ENCODE data around the gene PGD.
"Not testable (repeated sequence)": the region's sequence is repeated elsewhere in the genome, so short reads cannot be mapped to it uniquely, and the experiment has no call there.

PGD gene

DNA sequence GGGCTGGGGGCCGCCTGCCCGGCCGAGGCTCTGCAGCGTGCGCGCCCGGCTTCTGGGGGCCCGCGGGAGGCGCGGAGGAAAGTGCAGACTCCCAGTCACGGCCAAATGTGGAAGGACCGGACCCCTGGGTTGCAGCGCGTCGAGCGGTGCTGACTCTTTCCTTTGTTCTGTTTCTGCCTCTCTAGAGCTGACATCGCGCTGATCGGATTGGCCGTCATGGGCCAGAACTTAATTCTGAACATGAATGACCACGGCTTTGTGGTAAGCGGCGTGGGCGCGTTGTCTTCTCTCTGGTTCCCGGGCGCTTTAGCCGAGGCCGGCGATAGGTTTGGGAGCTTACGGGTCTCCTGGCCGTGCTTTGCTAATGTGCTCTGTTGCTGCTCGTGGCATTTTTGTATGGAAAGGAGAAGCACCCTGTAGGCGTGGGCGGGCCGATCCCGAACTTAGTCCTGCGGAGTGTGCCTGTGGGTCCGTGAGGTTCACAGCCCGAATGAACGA, 629 bp downstream of the PGD start:
- DNase-seq, result peak; percentile 48

DNA sequence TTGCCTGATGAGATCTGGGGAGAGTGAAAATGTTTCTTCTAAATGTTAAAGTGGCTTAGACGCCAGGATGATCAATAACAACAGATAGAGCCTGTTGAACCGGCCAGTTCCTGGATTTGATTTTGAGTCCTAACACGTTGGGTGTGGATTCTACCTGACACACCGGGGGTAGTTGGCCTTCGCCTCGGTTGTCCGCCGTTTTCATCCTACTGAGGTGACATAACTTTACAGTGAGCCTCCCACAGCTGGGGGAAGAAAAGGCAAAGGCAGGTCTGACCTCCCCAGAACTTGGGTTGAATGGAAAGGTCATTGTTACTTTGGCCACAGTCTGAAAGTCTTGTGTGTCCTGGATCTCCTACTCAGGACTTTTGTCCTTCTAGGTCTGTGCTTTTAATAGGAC, 1.1 kb downstream of the PGD start:
- DNase-seq, result no peak

DNA sequence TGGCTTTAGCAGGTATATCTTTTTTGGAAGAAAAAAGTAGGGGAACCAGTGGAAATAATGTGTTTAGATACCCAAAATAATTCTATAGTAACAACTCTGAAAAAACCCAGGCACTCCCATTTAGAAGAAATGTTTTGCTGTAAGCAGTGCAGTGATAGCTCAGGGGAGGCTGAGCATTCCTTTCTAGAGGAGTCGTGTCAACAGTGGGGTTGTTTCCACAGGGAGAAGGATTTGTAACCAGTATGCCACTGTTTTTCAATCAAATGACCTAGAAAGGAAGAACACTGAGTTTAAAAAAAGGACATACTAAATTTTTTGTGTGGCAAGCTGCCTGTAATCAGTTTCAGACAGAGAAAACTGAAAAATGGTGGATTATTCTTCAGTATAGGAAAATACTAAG, 2.4 kb downstream of the PGD start:
- no peak for DNase-seq

DNA sequence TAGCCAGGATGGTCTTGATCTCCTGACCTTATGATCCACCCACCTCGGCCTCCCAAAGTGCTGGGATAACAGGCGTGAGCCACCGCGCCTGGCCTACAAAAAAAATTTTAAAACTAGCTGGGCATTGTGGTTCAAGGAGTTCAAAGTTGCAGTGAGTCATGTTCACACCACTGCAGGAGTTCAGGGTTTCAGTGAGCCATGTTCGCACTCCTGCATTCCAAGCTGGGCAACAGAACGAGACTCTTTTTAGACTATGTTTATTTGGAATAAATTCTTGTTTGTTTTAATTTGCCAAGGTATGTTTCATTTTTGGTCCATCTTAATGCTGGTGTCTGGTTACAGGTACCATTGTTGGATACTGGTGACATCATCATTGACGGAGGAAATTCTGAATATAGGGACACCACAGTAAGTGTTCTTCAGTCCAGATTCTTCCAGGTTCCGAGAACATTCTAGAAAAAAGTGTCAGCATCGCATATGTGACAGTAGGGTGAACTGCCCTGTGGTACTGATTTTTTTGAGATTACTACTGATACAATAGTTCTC, 3.9 kb downstream of the PGD start:
- no peak for DNase-seq

DNA sequence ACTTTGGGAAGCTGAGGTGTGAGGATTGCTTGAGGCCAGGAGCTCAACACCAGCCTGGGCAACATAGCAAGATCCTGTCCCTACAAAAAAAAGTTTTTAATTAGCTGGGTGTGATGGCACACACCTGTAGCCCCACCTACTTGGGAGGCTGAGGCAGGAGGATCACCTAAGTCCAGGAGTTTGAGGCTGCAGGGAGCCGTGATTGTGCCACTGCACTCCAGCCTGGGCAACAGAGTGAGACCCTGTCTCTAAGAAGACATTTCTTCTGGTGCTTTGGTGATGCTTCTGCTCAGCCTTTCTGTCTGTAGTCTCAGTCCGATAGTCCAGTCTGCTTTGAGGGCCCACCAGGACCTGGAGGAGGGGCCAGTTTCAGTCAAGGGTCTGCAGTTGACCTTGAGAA, 8.3 kb downstream of the PGD start:
- no peak for DNase-seq

DNA sequence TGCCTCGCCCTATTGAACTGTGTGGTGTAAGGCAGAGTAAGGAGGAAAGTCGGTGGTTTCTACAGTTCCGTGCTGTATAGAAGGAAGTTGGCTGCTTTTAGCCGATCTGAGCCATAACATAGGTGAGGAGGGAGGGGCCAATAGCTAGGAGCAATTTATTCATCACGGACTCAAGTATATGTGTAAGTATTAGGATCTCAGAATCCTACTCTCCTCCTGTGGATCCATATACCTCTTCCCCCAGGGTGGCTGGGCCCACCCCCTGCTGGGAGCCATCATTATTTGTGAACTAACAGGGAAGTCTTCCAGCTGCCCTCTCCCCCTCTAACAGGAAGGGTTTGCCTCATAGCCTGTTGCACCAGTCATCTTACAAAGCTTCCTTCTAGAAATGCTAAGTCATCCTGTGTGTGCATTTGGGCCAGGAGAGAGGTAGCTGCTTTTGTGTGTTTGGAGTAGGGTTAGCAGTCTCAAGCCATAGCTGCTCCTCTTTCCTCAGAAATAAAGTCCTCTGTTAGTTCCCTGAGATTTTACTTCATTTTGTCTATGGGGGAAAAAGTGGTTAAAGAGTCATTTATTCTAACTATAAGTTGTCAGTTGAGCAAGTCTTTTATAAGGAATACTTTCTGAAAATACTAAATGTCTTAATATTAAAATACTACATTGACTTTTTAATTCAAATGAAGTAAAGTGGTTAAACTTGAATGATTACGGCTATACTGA, 16.5 kb downstream of the PGD start:
- peak; percentile 92 for DNase-seq

DNA sequence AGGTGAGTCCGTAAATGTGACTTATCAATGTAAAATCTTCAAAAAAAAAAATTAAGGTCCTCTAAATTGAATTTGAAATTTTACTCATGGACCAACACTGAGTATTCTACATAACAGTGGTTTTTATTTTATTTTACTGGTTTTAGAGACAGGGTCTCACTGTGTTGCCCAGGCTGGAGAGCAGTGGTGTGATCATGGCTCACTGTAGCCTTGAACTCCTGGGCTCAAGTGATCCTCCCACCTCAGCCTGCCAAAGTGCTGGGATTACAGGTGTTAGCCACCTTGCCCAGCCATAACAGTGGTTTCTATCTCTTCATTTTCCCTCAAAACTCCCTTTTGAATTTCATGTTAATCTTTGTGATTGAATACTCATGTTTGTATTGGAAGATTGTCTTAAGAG, 17.1 kb downstream of the PGD start:
- not testable (repeated sequence) for DNase-seq

DNA sequence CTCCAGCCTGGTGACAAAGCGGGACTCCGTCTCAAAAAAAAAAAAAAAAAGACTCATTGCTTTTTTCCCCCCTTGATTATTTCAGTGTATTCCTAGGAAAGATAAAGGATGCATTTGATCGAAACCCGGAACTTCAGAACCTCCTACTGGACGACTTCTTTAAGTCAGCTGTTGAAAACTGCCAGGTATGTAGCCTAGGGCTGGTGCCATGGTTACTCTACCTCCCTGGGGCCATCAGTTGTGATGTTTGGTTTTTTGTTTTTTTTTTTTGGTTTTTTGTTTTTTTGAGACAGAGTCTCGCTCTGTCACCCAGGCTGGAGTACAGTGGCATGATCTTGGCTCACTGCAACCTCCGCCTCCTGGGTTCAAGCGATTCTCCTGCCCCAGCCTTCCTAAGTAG, 19.9 kb downstream of the PGD start:
- not testable (repeated sequence) for DNase-seq

DNA sequence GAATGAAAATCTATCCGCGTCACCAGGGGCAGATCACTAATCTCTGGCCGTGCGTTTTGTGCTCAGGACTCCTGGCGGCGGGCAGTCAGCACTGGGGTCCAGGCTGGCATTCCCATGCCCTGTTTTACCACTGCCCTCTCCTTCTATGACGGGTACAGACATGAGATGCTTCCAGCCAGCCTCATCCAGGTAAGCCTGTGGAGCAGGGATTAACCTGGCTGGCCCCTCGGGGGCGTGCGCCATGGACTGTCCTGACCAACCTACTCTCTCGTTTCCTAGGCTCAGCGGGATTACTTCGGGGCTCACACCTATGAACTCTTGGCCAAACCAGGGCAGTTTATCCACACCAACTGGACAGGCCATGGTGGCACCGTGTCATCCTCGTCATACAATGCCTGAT, 20.5 kb downstream of the PGD start:
- no peak for DNase-seq

DNA sequence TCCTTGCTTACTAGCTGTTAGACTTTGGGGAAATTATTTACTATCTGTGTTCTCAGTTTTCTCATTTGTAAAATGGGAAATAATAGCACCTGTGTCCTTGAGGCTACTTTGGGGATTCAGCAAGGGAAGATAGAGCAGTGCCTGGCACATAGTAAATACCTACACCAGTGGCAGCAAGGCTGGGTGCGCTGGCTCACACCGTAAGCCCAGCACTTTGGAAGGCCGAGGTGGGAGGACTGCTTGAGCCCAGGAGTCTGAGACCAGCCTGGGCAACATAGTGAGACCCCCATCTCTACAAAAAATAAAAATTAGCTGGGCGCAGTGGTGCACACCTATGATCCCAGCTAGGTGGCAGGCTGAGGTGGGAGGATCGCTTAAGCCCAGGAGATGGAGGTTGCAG, 22.8 kb downstream of the PGD start:
- DNase-seq, result no peak

DNA sequence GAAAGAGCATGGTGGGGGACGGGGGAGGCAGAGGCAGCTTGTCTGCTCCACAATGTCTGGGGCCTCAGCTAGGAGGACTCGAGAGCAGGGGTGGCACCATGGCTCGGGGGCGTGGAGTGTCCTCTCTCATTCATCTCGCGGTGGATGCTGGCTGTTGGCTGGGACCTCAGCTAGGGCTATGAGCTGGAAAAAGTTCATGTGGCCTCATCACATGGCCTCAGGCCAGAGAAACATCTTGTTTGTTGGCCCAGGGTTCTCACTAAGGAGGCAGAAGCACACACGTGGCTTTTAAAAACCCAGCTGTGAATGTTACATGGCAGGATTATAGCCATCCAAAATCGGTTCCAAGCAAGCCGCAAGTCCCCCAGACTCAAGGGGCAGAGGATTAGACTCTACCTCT, 25.2 kb downstream of the PGD start:
- no peak for DNase-seq

DNA sequence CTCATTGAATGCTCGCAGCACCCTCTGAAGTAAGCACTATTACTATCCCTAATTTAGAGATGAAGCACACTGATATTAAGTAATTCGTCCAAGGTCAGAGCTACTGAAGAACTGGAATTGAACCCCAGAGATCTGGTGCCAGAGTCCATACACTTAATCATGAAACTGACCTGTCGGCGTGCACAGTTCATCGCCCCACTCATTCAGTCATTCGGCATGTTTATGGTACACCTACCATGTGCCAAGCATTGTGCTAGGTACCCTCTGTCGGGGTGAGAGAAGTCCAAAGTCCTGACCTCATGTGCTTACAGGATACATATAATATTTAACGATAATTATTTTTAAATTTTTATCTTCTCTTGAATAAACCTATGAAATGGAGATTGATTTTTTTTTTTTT, 25.8 kb downstream of the PGD start:
- no peak for DNase-seq

DNA sequence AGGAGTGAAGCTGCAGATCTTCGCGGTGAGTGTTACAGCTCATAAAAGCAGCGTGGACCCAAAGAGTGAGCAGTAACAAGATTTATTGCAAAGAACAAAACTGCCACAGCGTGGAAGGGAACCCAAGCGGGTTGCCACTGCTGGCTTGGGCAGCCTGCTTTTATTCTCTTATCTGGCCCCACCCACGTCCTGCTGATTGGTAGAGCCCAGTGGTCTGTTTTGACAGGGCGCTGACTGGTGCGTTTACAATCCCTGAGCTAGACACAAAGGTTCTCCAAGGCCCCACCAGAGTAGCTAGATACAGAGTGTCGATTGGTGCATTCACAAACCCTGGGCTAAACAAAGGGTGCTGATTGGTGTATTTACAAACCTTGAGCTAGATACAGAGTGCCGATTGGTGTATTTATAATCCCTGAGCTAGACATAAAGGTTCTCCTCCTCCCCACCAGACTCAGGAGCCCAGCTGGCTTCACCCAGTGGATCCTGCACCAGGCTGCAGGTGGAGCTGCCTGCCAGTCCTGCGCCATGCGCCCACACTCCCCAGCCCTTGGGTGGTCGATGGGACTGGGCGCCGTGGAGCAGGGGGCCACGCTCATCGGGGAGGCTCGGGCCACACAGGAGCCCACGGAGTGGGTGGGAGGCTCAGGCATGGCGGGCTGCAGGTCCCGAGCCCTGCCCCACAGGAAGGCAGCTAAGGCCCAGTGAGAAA, 27.1 kb downstream of the PGD start:
- DNase-seq, result not testable (repeated sequence)

DNA sequence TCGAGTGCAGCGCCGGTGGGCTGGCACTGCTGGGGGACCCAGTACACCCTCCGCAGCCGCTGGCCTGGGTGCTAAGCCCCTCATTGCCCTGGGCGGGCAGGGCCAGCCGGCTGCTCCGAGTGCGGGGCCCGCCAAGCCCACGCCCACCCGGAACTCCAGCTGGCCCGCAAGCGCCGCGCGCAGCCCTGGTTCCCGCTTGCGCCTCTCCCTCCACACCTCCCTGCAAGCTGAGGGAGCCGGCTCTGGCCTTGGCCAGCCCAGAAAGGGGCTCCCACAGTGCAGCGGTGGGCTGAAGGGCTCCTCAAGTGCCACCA, 27.6 kb downstream of the PGD start:
- DNase-seq, result not testable (repeated sequence)

DNA sequence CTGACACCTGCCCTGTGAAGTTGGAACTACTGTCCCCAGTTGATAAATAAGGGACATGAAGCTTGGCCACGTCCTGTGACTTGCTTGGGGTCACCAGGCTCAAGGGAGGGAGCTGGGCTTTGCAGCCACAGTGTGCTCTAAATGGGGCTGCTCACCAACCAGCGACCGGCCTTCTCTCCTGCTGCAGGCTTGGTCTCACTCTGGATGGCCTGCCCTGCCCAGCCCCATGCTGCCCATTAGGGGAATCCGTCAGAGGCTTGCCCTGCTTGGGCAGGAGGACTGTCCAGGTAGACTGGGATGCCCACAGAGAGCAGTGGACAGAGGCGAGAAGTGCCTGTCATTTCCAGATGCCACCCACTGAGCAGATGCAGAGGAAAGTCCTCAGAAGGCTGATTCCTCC, 30.1 kb downstream of the PGD start:
- DNase-seq, result no peak

DNA sequence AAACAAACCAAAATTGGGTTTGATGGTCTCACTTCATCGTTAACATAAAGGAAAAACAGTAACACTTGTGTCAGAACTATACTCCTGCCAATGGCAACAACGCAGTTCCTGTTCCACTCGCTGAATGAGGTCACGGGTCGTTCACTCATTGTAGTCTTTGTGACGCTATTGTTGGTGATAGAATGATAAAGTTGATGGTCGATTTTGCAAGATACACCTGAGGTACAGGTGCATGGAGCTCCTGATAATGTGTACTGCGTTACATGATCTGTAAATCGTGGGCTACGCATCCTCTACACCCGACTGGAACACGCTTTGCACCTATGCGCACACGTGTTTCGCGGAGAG, 31.0 kb downstream of the PGD start:
- DNase-seq, result peak; percentile 42

DNA sequence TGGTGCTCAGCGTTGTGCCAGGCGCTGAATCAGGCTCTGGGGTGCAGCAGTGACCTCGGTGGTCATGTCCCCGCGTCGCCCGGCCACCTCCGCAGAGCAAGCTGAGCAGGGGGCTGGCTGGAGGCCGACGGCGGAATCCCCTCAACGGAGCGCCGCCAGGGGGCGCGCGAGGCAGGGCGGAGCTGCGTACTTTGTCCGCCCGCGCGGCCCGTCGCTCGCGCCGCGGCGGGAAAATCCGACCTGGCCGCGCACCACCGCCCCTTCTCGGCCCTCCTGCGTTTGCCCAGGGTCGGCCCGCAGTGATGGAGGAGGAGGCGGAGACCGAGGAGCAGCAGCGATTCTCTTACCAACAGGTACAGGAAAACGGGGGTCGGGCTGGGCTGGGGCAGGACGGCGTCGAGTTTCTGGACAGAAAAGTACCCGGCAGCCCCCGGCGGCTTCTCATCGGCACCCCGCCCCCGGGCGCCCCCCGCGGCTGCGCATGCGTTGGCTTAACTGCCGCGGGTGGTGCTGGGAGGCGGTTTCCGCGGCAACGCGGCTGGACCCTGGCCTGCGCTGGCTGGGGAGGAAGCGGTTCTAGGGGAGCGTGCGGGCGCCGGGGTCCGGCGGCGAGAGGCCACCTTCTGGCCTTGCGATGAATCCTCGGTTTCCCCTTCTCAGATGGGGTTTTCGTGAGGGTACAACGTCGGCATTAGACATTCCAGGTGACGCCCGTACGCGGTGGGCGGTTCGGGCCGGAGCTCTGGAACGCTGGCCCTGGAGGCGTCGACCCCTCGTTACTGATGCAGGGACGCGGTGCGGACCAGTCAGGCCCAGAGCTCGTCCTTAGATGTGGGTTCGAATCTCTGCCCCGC, 31.6 kb downstream of the PGD start, which contains the start of gene CENPS:
Gene CENPS, plus strand, starts transcription at position 218 of the 854 bp plus-strand sequence. Its CDS starts 85 bp downstream, at position 303.
- DNase-seq, result peak; percentile 93

DNA sequence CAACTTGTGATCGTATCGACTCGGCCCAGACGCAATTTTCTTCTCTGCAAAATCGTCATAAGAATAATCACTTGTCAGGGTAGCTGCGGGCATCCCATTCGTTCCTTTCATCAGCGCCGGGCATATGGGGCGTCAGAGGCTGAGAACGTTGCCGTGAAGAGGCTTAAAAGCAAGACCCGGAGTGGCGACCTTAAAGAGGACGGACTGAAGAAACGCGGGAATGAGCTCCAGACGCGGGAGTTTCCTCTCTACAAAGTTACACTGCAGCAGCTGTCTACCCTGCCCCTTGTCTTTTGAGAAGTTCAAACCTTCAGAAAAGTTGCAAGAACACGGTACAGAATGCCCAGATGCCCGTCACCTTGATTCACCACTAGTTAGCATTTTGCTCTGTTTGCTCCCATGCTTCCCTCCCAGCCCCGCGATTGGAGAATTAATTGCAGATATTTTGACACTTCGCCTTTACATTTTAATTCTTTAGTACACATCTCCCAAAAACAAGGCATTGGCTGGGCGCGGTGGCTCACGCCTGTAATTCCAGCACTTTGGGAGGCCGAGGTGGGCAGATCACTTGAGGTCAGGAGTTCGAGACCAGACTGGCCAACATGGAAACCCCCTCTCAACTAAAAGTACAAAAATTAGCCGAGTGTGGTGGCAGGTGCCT, 32.3 kb downstream of the PGD start:
- peak; percentile 63 for DNase-seq

DNA sequence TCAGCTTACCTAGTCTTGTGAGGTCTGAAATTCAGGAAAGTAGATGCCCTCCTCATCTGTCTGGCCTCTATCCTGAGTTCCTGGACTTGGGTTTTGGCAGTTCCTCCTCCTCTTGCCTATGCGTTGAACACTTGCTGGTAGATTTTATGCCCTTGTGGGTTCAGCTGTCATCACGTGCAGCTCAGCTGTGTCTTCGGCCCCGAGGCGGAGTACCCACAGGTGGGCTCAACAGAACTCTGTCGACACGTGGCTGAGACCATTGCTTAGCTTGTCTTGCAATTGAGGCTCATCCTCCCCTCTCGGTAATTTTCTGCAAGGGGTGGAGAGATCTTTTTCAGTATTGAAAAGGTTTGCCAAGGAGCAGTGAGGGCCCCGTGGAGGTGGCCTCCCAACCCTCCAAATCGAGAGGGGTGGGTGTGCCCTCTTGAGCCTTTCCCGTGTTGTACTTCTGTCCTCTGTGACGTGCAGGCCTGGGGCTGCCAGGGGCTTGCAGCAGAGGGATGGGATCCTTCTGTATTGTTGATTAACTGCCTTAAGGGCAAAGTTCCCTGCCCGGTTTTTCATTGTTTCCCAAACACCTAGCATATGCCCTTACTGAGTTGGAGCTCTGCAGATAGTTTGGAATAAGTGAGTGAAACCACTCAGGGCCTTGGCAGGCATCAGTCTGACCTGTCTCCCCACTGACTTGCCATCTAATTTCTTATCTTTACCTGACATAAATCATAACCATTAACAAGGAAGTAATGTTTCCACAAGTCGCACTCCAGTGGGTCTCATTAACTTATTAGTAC, 34.2 kb downstream of the PGD start:
- DNase-seq, result no peak

DNA sequence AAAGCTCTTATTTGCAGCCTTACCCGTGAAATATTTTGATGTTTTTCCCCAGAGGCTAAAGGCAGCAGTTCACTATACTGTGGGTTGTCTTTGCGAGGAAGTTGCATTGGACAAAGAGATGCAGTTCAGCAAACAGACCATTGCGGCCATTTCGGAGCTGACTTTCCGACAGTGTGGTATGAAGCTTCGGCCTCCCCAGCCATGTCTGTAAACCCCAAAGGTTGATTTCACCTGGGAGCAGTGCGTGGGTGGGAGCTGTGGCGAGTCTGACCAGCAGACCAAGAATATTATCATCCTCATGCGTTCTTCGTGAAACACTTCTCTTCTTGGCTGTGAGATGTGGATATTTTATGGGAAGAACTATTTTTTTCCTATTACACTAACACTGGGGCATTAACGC, 34.9 kb downstream of the PGD start:
- no peak for DNase-seq

DNA sequence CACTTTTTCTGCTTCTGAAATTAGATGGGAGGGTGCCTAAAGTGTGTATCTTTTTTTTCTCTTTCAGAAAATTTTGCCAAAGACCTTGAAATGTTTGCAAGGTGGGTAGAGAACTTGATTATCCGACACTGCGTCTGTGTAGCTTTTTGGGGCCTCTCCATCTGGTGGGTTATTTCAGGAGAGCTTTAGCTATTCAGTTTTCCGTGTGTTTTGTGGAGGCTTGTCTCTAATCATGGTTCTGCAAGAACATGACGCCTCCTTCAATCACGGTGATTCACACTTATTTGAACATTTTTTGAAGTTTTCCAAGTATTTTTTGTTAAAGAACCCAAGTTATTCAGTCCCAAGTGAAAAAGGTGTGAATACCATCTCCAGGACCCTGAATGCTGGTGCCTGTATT, 35.7 kb downstream of the PGD start:
- no peak for DNase-seq

DNA sequence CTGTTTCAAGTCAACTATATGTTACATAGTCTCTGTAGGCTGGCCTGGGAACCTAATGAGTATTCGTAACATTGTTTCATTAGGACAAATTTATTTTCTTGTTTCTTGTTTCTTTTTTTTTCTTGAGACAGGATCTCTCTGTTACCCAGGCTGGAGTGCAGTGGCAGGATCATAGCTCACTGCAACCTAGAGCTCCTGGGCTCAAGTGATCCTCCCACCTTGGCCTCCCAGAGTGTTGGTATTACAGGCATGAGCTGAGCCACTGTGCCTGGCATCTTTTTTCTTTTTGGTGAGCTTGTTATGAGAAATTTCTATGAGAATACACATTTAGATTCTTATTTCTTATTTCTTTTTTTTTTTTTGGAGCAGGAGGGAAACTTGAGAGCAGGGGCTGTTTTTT, 38.2 kb downstream of the PGD start:
- no peak for DNase-seq
